GM19043 (cell line): Measurements from ENCODE around the gene CFD.
"Not testable (repeated sequence)": the region's sequence is repeated elsewhere in the genome, so short reads cannot be mapped to it uniquely, and the experiment has no call there.

Experiments used
- ATAC-seq: cut with Tn5 transposase; IDR thresholded peaks from one replicate; pipeline ENCODE4 v1.9.1; 2021; ENCODE audit warnings: low read depth; ENCODE audit not compliant: unreplicated experiment

The CFD gene

GRCh38 chr19:824885-825284, 34.6 kb upstream of the CFD start:
- ATAC-seq = no peak

GRCh38 chr19:825897-826644, 33.4 kb upstream of the CFD start:
- ATAC-seq = no peak

GRCh38 chr19:827314-827709, 32.2 kb upstream of the CFD start:
- no peak for ATAC-seq

- no peak for ATAC-seq
Observed at GRCh38 chr19:827710-828321, 31.6 kb upstream of the CFD start, which contains the start of gene AZU1. TSS of gene AZU1 (plus strand) at chr19:827837. CDS start at chr19:827847, 10 bp downstream.

- no peak for ATAC-seq
Observed at GRCh38 chr19:829129-829758, 30.2 kb upstream of the CFD start.

GRCh38 chr19:831407-832369, 27.8 kb upstream of the CFD start:
- ATAC-seq = no peak

- no peak for ATAC-seq
Observed at GRCh38 chr19:834216-834615, 25.2 kb upstream of the CFD start.

- no peak for ATAC-seq
Observed at GRCh38 chr19:835210-835810, 24.2 kb upstream of the CFD start.

GRCh38 chr19:840519-841206, 18.8 kb upstream of the CFD start, which contains the start of gene PRTN3:
TSS of gene PRTN3 (plus strand) at chr19:840999. CDS start at chr19:841009, 10 bp downstream.
- no peak for ATAC-seq

GRCh38 chr19:842802-843179, 16.7 kb upstream of the CFD start:
- ATAC-seq = not testable (repeated sequence)

GRCh38 chr19:843180-843835, 16.2 kb upstream of the CFD start:
- ATAC-seq = no peak

GRCh38 chr19:843836-844545, 15.5 kb upstream of the CFD start:
- ATAC-seq = no peak

- no peak for ATAC-seq
Observed at GRCh38 chr19:844546-844971, 14.9 kb upstream of the CFD start.

- no peak for ATAC-seq
Observed at GRCh38 chr19:845707-846521, 13.6 kb upstream of the CFD start.

- no peak for ATAC-seq
Observed at GRCh38 chr19:848386-848921, 11.0 kb upstream of the CFD start.

- not testable (repeated sequence) for ATAC-seq
Observed at GRCh38 chr19:849195-849594, 10.3 kb upstream of the CFD start.

GRCh38 chr19:850221-850978, 9.1 kb upstream of the CFD start:
- no peak for ATAC-seq
